Omental fat pad (tissue), 4 donors: Measurements from ENCODE around the gene PGA4. TPM values are rescaled to one million over a fixed set of nuclear protein-coding genes. Genes with fewer than 3 reads are reported as not detected.

ENCODE experiments used
- ATAC-seq: fragments of 150-250 bp; one replicate; pipeline ENCODE4 v1.9.1; 2016; ENCODE audit warnings: mild to moderate bottlenecking, moderate library complexity; ENCODE audit not compliant: low FRiP score
- DNase-seq: peaks from one replicate; pipeline ENCODE4 v3.0.0-alpha.2; 2019; ENCODE audit warnings: low spot score
- total RNA-seq, 4 donors: library from RNA; depleted of rRNA; stranded (reverse); fragments of >200 nt; gene quantifications; one replicate each; pipeline ENCODE4 v1.1.0, GENCODE V29; 2016
- TF ChIP-seq, protein P1 (sequence below), 3 donors: fragments of 450-650 bp; IDR thresholded peaks; one replicate each; pipeline ENCODE4 v1.5.1; 2016 to 2017; ENCODE audit warnings: antibody characterized with exemption in 3 of 3, mild to moderate bottlenecking in 3 of 3, moderate library complexity in 2 of 3

The PGA4 gene
- total RNA-seq, 4 donors from 2014 or later = 2.9 to 94.5 (median 13.5) TPM

DNA sequence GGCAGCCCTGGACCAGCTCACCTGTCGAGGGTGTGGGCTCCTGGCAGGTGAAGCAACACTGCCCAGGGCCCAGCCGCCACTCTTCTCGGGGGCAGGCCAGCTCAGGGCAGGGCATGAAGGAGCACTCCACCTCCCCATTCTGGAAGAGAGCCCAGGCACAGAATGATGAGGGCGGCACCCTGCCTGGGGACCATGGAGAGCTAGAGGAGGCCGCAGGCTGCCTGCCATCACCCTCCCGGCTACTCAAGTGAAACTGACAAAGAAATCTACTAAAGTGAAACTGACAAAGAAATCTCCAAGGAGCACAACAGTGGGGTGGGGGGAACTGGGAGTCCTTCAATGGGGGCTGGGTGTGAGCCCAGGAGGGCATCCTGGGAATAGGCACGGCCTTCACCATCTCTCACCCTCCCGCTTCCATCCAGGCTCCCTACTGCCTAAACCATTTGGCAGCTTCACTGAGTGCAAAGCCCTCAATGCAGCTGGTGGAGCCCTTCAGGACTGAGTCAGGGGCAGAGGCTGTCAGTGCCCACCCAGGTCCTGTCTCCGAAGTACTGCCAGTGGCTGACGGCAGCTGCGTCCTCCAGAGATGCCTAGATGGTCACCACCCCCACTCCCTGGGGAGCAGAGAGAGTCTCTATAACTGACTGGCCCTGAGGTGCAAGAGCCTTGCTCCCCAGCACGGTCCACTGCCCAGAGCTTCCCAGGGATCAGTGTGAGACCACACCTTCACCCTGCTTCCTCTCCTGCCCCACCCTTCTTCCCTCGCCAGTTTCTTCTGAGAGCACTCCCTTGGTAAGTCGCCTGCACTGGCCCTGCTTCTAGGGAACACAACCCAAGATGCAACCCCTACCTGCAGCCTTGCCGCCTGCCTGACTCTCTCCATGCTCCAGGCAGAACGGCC, 51.3 kb downstream of the PGA4 start:
- DNase-seq = no peak
- TF ChIP-seq, protein P1, sequence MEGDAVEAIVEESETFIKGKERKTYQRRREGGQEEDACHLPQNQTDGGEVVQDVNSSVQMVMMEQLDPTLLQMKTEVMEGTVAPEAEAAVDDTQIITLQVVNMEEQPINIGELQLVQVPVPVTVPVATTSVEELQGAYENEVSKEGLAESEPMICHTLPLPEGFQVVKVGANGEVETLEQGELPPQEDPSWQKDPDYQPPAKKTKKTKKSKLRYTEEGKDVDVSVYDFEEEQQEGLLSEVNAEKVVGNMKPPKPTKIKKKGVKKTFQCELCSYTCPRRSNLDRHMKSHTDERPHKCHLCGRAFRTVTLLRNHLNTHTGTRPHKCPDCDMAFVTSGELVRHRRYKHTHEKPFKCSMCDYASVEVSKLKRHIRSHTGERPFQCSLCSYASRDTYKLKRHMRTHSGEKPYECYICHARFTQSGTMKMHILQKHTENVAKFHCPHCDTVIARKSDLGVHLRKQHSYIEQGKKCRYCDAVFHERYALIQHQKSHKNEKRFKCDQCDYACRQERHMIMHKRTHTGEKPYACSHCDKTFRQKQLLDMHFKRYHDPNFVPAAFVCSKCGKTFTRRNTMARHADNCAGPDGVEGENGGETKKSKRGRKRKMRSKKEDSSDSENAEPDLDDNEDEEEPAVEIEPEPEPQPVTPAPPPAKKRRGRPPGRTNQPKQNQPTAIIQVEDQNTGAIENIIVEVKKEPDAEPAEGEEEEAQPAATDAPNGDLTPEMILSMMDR (IDR thresholded peaks at IDR 0.05) = no peak
- no peak for ATAC-seq

DNA sequence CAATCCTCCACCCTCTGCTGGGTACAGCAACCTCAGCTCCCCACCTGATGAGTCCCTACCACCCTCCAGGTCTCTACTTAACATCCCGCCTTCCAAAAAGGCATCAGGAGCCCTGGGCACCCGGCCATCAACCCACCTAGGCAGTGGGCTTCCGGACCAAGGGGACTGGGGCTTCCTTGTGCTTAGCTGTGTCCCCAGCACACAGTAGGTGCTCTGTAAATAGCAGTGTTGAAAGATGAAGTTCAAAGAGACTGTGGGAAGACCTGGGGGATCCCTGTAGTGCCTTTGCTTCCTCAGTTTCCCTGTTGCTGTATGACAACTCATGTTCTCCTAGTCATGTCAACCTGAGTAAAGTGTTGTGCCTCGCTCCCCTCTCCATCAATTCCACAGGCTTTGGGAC, 51.9 kb downstream of the PGA4 start:
- TF ChIP-seq, protein P1 (IDR thresholded peaks at IDR 0.05) = no peak
- DNase-seq (no peak), ATAC-seq (no peak)

DNA sequence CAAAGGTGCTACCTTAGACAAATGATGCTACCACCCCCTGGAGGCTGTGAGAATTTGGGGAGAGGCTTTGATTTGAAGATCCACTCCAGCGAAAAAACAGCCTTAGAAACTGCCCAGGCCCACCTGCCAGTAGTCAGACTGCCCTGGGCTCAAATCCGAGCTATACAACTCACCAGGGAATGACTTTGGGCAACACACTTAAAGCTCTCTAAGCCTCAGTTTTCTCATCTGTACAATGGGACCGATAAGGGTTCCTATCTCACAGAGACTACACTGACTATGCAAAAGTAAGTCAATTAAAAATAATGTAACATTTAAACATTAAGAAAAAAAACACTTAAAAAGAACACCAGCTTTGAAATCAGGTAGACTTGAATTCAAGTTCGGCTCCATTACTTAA, 53.0 kb downstream of the PGA4 start:
- TF ChIP-seq, protein P1 (IDR thresholded peaks at IDR 0.05) = no peak
- DNase-seq = no peak
- no peak for ATAC-seq

DNA sequence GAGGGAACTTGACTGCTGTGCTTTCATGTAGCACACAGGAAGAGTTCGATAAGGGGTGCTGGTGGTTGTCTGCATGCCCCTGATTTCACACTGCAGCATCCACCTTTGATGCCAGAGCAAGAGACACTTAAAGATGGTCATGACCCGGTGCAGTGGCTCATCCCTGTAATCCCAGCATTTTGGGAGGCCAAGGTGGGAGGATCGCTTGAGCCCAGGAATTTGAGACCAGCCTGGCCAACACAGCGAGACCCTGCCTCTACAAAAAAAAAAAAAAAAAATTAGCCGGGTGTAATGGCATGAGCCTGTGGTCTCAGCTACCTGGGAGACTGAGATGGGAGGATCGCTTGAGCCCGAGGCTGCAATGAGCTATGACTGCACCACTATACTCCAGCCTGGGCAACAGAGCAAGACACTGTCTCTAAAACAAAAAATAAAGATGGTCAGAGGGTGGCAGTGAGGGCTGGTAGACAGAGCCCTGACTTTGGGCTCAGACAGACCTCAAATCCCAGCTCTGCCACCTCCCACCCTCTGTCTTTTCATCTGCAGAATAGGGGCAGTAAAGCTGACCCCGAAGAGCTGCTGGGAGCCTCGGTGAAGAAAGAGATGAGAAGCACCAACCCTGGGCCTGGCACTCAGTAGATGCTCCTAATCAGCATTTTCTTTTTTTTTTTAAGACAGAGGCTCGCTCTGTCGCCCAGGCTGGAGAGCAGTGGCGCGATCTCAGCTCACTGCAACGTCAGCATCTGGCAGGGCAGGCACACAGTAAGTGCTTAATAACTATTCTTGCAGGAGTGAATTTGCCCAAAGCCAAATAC, 55.2 kb downstream of the PGA4 start:
- TF ChIP-seq, protein P1 (IDR thresholded peaks at IDR 0.05) = no peak
- ATAC-seq = no peak
- DNase-seq = no peak

DNA sequence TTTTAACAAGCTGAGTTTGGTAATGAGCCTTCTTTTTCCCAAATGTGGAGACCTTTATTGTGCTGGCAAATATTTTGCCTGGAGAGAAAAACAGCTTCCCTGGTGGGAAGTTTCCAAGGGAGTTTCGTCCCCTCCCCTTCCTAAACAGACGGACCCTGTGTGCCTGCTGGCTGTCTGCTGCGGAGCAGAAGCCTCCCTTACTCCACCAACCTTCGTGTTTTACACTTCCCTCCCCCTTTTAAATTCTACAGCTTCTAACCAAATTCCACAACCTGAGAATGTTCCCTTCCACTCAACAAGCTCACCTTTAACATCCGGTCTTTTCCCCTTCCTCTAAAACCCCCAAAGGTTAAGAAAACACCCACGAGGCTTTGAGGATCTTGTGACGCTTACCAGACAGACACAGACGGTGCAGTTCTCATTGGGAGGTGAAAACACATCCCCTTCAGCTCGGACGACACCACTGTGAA, 55.9 kb downstream of the PGA4 start:
- no peak for DNase-seq
- TF ChIP-seq, protein P1 (IDR thresholded peaks at IDR 0.05) = no peak
- ATAC-seq = no peak

DNA sequence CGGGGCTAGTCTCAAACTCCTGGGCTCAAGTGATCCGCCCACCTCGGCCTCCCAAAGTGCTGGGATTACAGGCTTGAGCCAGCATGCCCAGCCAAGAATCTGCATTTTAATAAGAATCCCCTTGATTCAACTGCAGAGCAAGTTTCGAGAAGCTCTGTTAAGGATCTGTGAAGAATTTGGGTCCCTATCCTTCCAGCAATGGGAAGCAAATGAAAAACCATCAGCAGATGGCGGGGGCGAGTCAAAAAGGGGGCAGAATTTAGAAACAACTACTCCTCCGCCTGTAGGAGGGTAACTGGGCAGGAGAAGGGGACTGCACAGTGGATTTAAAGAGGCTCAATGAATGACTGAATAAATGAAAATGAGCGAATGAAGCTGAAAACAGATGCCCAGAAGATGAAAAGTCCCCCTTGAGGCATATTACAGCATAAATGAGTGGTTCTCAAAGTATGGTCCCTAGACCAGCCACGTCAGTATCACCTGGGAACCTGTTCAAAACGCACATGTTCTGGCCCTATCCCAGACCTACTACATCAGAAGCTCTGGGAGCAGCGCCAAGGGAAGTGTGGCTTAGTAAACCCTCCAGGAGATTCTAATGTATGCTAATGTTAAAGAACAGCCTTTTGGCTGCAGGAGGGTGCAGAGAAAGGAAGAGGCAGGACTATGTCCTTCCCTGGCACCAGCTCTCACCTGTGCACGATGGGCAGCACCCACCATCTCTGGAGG, 58.0 kb downstream of the PGA4 start:
- ATAC-seq (no peak), DNase-seq (no peak)
- TF ChIP-seq, protein P1 (IDR thresholded peaks at IDR 0.05) = no peak
